ENCODE measurements around the gene COX10. TPM values are rescaled to one million over a fixed set of nuclear protein-coding genes. Genes with fewer than 3 reads are reported as not detected.

The COX10 gene
- total RNA-seq, 1 experiment from 2014 or later: 20.0 TPM

GRCh38 chr17:14201021-14201987, 132.0 kb downstream of the COX10 start:
- Histone ChIP-seq H3K9me3 (ENCODE audit: low read depth, low read length, poor library complexity, severe bottlenecking) (no peaks in the 10 kb centered on the region), H3K4me3 (ENCODE audit: low read depth, low read length, poor library complexity, severe bottlenecking) (no peak overlapping the region), H3K27ac (ENCODE audit: low read depth, low read length, poor library complexity, severe bottlenecking) (no peak overlapping the region), H3K36me3 (ENCODE audit: insufficient read depth, low read length, poor library complexity, severe bottlenecking) (no peaks in the 10 kb centered on the region), H3K4me1 (ENCODE audit: insufficient read depth, low read length, poor library complexity, severe bottlenecking) (peaks cover 13% of the 10 kb centered on the region), H3K27me3 (replicated peaks; ENCODE audit: insufficient read depth, low read depth, low read length, poor library complexity) (no peaks in the 10 kb centered on the region)
- TF ChIP-seq CTCF (conservative IDR thresholded peaks at IDR 0.05; ENCODE audit: low read depth, low read length) (no peak), EZH2 (IDR thresholded peaks at IDR 0.05; ENCODE audit: borderline replicate concordance, low read depth, low read length, poor library complexity, severe bottlenecking) (no peak)
- CTCF ChIA-PET: no interaction called here
- intact Hi-C loops (cut with micrococcal nuclease; ENCODE audit: unreplicated experiment): no loop called here
- POLR2A ChIA-PET (ENCODE audit: low non-redundant PET): no interaction called here
- no TSS peak for BruUV-seq (replicated peaks)
- peak; percentile 31 for DNase-seq (ENCODE audit: low spot score)

GRCh38 chr17:14201988-14202380, 132.7 kb downstream of the COX10 start:
- Histone ChIP-seq H3K36me3 (ENCODE audit: insufficient read depth, low read length, poor library complexity, severe bottlenecking) (no peaks in the 10 kb centered on the region), H3K4me1 (ENCODE audit: insufficient read depth, low read length, poor library complexity, severe bottlenecking) (peaks cover 13% of the 10 kb centered on the region), H3K9me3 (ENCODE audit: low read depth, low read length, poor library complexity, severe bottlenecking) (no peaks in the 10 kb centered on the region), H3K27me3 (replicated peaks; ENCODE audit: insufficient read depth, low read depth, low read length, poor library complexity) (no peaks in the 10 kb centered on the region), H3K4me3 (ENCODE audit: low read depth, low read length, poor library complexity, severe bottlenecking) (no peak overlapping the region), H3K27ac (ENCODE audit: low read depth, low read length, poor library complexity, severe bottlenecking) (no peak overlapping the region)
- CTCF ChIA-PET: no interaction called here
- no TSS peak for BruUV-seq (replicated peaks)
- TF ChIP-seq CTCF (conservative IDR thresholded peaks at IDR 0.05; ENCODE audit: low read depth, low read length): no peak
- no peak for TF ChIP-seq EZH2 (IDR thresholded peaks at IDR 0.05; ENCODE audit: borderline replicate concordance, low read depth, low read length, poor library complexity, severe bottlenecking)
- POLR2A ChIA-PET (ENCODE audit: low non-redundant PET): no interaction called here
- DNase-seq (ENCODE audit: low spot score): no peak
- intact Hi-C loops (cut with micrococcal nuclease; ENCODE audit: unreplicated experiment): no loop called here

- H3K27me3 ChIP-seq (replicated peaks; ENCODE audit: insufficient read depth, low read depth, low read length, poor library complexity): no peaks in the 10 kb centered on the region
- no peak for DNase-seq (ENCODE audit: low spot score)
- intact Hi-C loops (cut with micrococcal nuclease; ENCODE audit: unreplicated experiment): no loop called here
- ChIA-PET CTCF (no interaction called here), POLR2A (ENCODE audit: low non-redundant PET) (interaction anchor here (0.6 kb wide), 1 partner anchor 80 kb away, joined by 3 read pairs; no protein-coding TSS in a partner anchor)
- no peaks in the 10 kb centered on the region for H3K9me3 ChIP-seq (ENCODE audit: low read depth, low read length, poor library complexity, severe bottlenecking)
- H3K27ac ChIP-seq (ENCODE audit: low read depth, low read length, poor library complexity, severe bottlenecking): no peak overlapping the region
- no peak for TF ChIP-seq CTCF (conservative IDR thresholded peaks at IDR 0.05; ENCODE audit: low read depth, low read length)
- TF ChIP-seq EZH2 (IDR thresholded peaks at IDR 0.05; ENCODE audit: borderline replicate concordance, low read depth, low read length, poor library complexity, severe bottlenecking): no peak
- H3K4me1 ChIP-seq (ENCODE audit: insufficient read depth, low read length, poor library complexity, severe bottlenecking): peaks cover 13% of the 10 kb centered on the region
- no TSS peak for BruUV-seq (replicated peaks)
- no peak overlapping the region for H3K4me3 ChIP-seq (ENCODE audit: low read depth, low read length, poor library complexity, severe bottlenecking)
- no peaks in the 10 kb centered on the region for H3K36me3 ChIP-seq (ENCODE audit: insufficient read depth, low read length, poor library complexity, severe bottlenecking)
Measured at GRCh38 chr17:14202388-14203166, 133.3 kb downstream of the COX10 start.
